Measurements from ENCODE around the gene TMEM164.
"Not testable (repeated sequence)": the region's sequence is repeated elsewhere in the genome, so short reads cannot be mapped to it uniquely, and the experiment has no call there.

Gene TMEM164

GRCh38 chrX:110125446-110126162 is 122.7 kb downstream of the TMEM164 start:
- in situ Hi-C loops (cut with HindIII; ENCODE audit: low sequenced_read_pairs), result no loop called here

- in situ Hi-C loops (cut with HindIII; ENCODE audit: low sequenced_read_pairs), result no loop called here
These were observed 128.1 kb downstream of the TMEM164 start for GRCh38 chrX:110131031-110131430.

GRCh38 chrX:110132450-110133114 is 129.7 kb downstream of the TMEM164 start:
- in situ Hi-C loops (cut with HindIII; ENCODE audit: low sequenced_read_pairs), result no loop called here

- in situ Hi-C loops (cut with HindIII; ENCODE audit: low sequenced_read_pairs), result no loop called here
These were observed 130.9 kb downstream of the TMEM164 start for GRCh38 chrX:110133735-110134370.

- in situ Hi-C loops (cut with HindIII; ENCODE audit: low sequenced_read_pairs), result no loop called here
These were observed 132.7 kb downstream of the TMEM164 start for GRCh38 chrX:110135618-110136017.

- in situ Hi-C loops (cut with HindIII; ENCODE audit: low sequenced_read_pairs), result no loop called here
These were observed 133.2 kb downstream of the TMEM164 start for GRCh38 chrX:110136136-110136535.

GRCh38 chrX:110138557-110138956 is 135.6 kb downstream of the TMEM164 start:
- in situ Hi-C loops (cut with HindIII; ENCODE audit: low sequenced_read_pairs), result no loop called here

GRCh38 chrX:110139172-110139571 is 136.3 kb downstream of the TMEM164 start:
- in situ Hi-C loops (cut with HindIII; ENCODE audit: low sequenced_read_pairs), result no loop called here

- in situ Hi-C loops (cut with HindIII; ENCODE audit: low sequenced_read_pairs), result no loop called here
These were observed 139.2 kb downstream of the TMEM164 start for GRCh38 chrX:110142096-110142495.

- in situ Hi-C loops (cut with HindIII; ENCODE audit: low sequenced_read_pairs), result no loop called here
These were observed 140.7 kb downstream of the TMEM164 start for GRCh38 chrX:110143454-110144210.

- in situ Hi-C loops (cut with HindIII; ENCODE audit: low sequenced_read_pairs), result no loop called here
These were observed 142.4 kb downstream of the TMEM164 start for GRCh38 chrX:110145311-110145710.

GRCh38 chrX:110145854-110146253 is 142.9 kb downstream of the TMEM164 start:
- in situ Hi-C loops (cut with HindIII; ENCODE audit: low sequenced_read_pairs), result no loop called here

GRCh38 chrX:110146521-110146920 is 143.6 kb downstream of the TMEM164 start:
- in situ Hi-C loops (cut with HindIII; ENCODE audit: low sequenced_read_pairs), result no loop called here

- in situ Hi-C loops (cut with HindIII; ENCODE audit: low sequenced_read_pairs), result no loop called here
These were observed 150.3 kb downstream of the TMEM164 start for GRCh38 chrX:110153244-110153643.

GRCh38 chrX:110153896-110154295 is 151.0 kb downstream of the TMEM164 start:
- in situ Hi-C loops (cut with HindIII; ENCODE audit: low sequenced_read_pairs), result no loop called here

GRCh38 chrX:110154328-110154727 is 151.4 kb downstream of the TMEM164 start:
- in situ Hi-C loops (cut with HindIII; ENCODE audit: low sequenced_read_pairs), result not testable (repeated sequence)

- in situ Hi-C loops (cut with HindIII; ENCODE audit: low sequenced_read_pairs), result no loop called here
These were observed 152.8 kb downstream of the TMEM164 start for GRCh38 chrX:110155759-110156158.

GRCh38 chrX:110156167-110156754 is 153.3 kb downstream of the TMEM164 start:
- in situ Hi-C loops (cut with HindIII; ENCODE audit: low sequenced_read_pairs), result no loop called here

GRCh38 chrX:110157444-110157843 is 154.5 kb downstream of the TMEM164 start:
- in situ Hi-C loops (cut with HindIII; ENCODE audit: low sequenced_read_pairs), result no loop called here

GRCh38 chrX:110159235-110159634 is 156.3 kb downstream of the TMEM164 start:
- in situ Hi-C loops (cut with HindIII; ENCODE audit: low sequenced_read_pairs), result no loop called here

- in situ Hi-C loops (cut with HindIII; ENCODE audit: low sequenced_read_pairs), result no loop called here
These were observed 157.0 kb downstream of the TMEM164 start for GRCh38 chrX:110159865-110160264.
